ENCODE data around the gene EEFSEC. TPM values are rescaled to one million over a fixed set of nuclear protein-coding genes. Genes with fewer than 3 reads are reported as not detected.

The EEFSEC gene
- total and polyA plus RNA-seq, 2 of the 4 experiments (the other 2 are of a cell fraction) = 4.5 to 9.3 TPM

- Histone ChIP-seq H2BK15ac (ENCODE audit: low read depth, low read length) (no peak overlapping the region), H4K91ac (ENCODE audit: insufficient read depth, low read depth, low read length) (no peak overlapping the region), H4K5ac (ENCODE audit: low read depth, low read length) (no peak overlapping the region), H3K9me3 (ENCODE audit: control insufficient read depth, insufficient read depth, low read length) (no peaks in the 10 kb centered on the region), H3K23ac (ENCODE audit: low read depth, low read length) (no peak overlapping the region), H3K4me2 (ENCODE audit: low read depth, low read length) (no peak overlapping the region), H3K4ac (ENCODE audit: low read depth, low read length) (no peak overlapping the region), H2AFZ (replicated peaks; ENCODE audit: low read length, poor library complexity) (no peak overlapping the region), H4K20me1 (ENCODE audit: insufficient read depth, low read length) (0 out of 2 replicates have a peak, but pooled peaks cover under 1% of the 10 kb centered on the region), H3K79me1 (ENCODE audit: low read depth in 1 of 2, low read length in 2 of 2) (peaks cover 8 to 20% of the 10 kb centered on the region in 2 experiments; a peak in 2 of 4 replicates), H3K9ac (ENCODE audit: low read depth, low read length) (no peak overlapping the region), H3K56ac (ENCODE audit: extremely low read depth, insufficient read depth, low read length) (no peak overlapping the region), H2AK5ac (ENCODE audit: low read depth, low read length) (no peak overlapping the region), H3K36me3 (ENCODE audit: control insufficient read depth, insufficient read depth, low read length) (no peaks in the 10 kb centered on the region), H3K27me3 (ENCODE audit: control insufficient read depth, insufficient read depth, low read length) (no peaks in the 10 kb centered on the region), H3K9me1 (ENCODE audit: insufficient read depth, low read length) (0 out of 2 replicates have a peak, but pooled peaks cover 3% of the 10 kb centered on the region), H2BK20ac (ENCODE audit: low read depth, low read length) (no peak overlapping the region), H3K4me3 (ENCODE audit: insufficient read depth, low read depth, low read length) (no peak overlapping the region), H4K8ac (ENCODE audit: low read depth in 2 of 2, low read length in 2 of 2) (no peak overlapping the region), H3K18ac (ENCODE audit: low read depth, low read length) (no peak overlapping the region), H3K4me1 (ENCODE audit: control insufficient read depth, insufficient read depth, low read length) (peaks cover 3% of the 10 kb centered on the region; the same call in 1 of the 2 replicates), H3K14ac (replicated peaks; ENCODE audit: low read depth, low read length) (no peak overlapping the region), H2BK5ac (ENCODE audit: low read depth, low read length, poor library complexity, severe bottlenecking) (no peak overlapping the region), H2BK120ac (ENCODE audit: low read depth, low read length) (no peak overlapping the region), H2AK9ac (replicated peaks; ENCODE audit: low read depth, low read length, poor library complexity) (no peak overlapping the region), H3K27ac (ENCODE audit: insufficient read depth, low read length) (no peak overlapping the region)
- ChIA-PET POLR2A (ENCODE audit: unreplicated experiment) (no interaction called here), CTCF (no interaction called here)
- in situ Hi-C loops (cut with MboI; ENCODE audit: low sequenced_read_pairs) = no loop called here
- no peak for ATAC-seq (ENCODE audit: low read depth)
- no peak for TF ChIP-seq NFE2L2 (IDR thresholded peaks at IDR 0.05; ENCODE audit: low read depth, low read length)
- no peak for TF ChIP-seq BHLHE40 (IDR thresholded peaks at IDR 0.05; ENCODE audit: low read depth, low read length)
- TF ChIP-seq CTCF (conservative IDR thresholded peaks at IDR 0.05; ENCODE audit: low read depth, low read length) = no peak
- TF ChIP-seq MXI1 (IDR thresholded peaks at IDR 0.05; ENCODE audit: borderline replicate concordance, low read depth, low read length) = no peak
- TF ChIP-seq POLR2A (IDR thresholded peaks at IDR 0.05; ENCODE audit: low read depth, low read length) = no peak
- no peak for TF ChIP-seq USF2 (IDR thresholded peaks at IDR 0.05; ENCODE audit: low read depth, low read length)
- no peak for TF ChIP-seq CEBPB (IDR thresholded peaks at IDR 0.05; ENCODE audit: low read depth, low read length)
- TF ChIP-seq RCOR1 (IDR thresholded peaks at IDR 0.05; ENCODE audit: insufficient replicate concordance, low read length) = no peak
- TF ChIP-seq MAFK (IDR thresholded peaks at IDR 0.05; ENCODE audit: low read depth, low read length) = no peak
- no peak for TF ChIP-seq CHD1 (IDR thresholded peaks at IDR 0.05; ENCODE audit: low read depth, low read length)
- no peak for TF ChIP-seq MAZ (IDR thresholded peaks at IDR 0.05; ENCODE audit: borderline replicate concordance, low read depth, low read length)
- BruUV-seq (replicated peaks) = no TSS peak
- WGBS, 2 experiments (ENCODE audit: extremely low coverage in 2 of 2, insufficient read length in 1 of 2) = no CpG with 5 or more reads among the region's 6 CpGs
- intact Hi-C loops (cut with micrococcal nuclease) = no loop called here
- DNase-seq = no peak
- dilution Hi-C loops (cut with HindIII; ENCODE audit: low sequenced_read_pairs, unreplicated experiment) = no loop called here
Observed at GRCh38 chr3:128182656-128183055, 29.4 kb downstream of the EEFSEC start.
